OCI-LY3 (cell line): ENCODE data around the gene MAPK7.

Experiments used
- H2AFZ ChIP-seq: fragments of 200-600, 300-600 bp; shearing (Covaris generic); 2 replicates; pipeline ENCODE4 v1.6.0; 2014; ENCODE audit warnings: antibody characterized with exemption, low read depth, low read length
- H3K27ac ChIP-seq: fragments of 200-600, 300-600 bp; sonication (generic); 2 replicates; pipeline ENCODE4 v1.5.1; 2014; ENCODE audit warnings: mild to moderate bottlenecking, low read length, moderate library complexity, mixed read lengths
- H3K27me3 ChIP-seq: fragments of 200-600, 300-600 bp; sonication (generic); 2 replicates; pipeline ENCODE4 v1.6.1; 2014; ENCODE audit warnings: low read depth, low read length, mixed read lengths
- H3K36me3 ChIP-seq: fragments of 200-600, 300-600 bp; sonication (generic); replicated peaks from 2 replicates; pipeline ENCODE3; 2014; ENCODE audit warnings: low read depth, low read length, mixed read lengths
- H3K4me1 ChIP-seq: fragments of 300-600, 200-600 bp; sonication (generic); 2 replicates; pipeline ENCODE4 v1.6.1; 2014; ENCODE audit warnings: low read length, mixed read lengths
- H3K4me2 ChIP-seq: fragments of 200-600, 300-600 bp; sonication (generic); 2 replicates; pipeline ENCODE4 v1.6.1; 2014; ENCODE audit warnings: low read length, mixed read lengths
- H3K4me3 ChIP-seq: fragments of 300-600, 200-600 bp; sonication (generic); 2 replicates; pipeline ENCODE4 v1.5.1; 2014; ENCODE audit warnings: antibody characterized with exemption, mild to moderate bottlenecking, low read length, moderate library complexity
- H3K79me2 ChIP-seq: fragments of 300-600, 200-600 bp; shearing (Covaris generic); 2 replicates; pipeline ENCODE4 v1.6.1; 2014; ENCODE audit warnings: mild to moderate bottlenecking, low read length, mixed read lengths
- H3K9ac ChIP-seq: fragments of 300-600, 200-600 bp; shearing (Covaris generic); 2 replicates; pipeline ENCODE4 v1.6.0; 2014; ENCODE audit warnings: mild to moderate bottlenecking, low read length, moderate library complexity
- H3K9me3 ChIP-seq: fragments of 200-600, 300-600 bp; shearing (Covaris generic); 2 replicates; pipeline ENCODE4 v1.6.1; 2014; ENCODE audit warnings: low read length, mixed read lengths; ENCODE audit not compliant: insufficient read depth
- H4K20me1 ChIP-seq: fragments of 200-600, 300-600 bp; sonication (generic); 2 replicates; pipeline ENCODE4 v1.6.1; 2016; ENCODE audit warnings: low read length, mixed read lengths; ENCODE audit not compliant: insufficient read depth
- CTCF ChIP-seq: fragments of 200-600, 300-600 bp; sonication (generic); IDR thresholded peaks from 2 replicates; pipeline ENCODE4 v1.5.1; 2014; ENCODE audit warnings: antibody characterized with exemption, low read length, low read depth
- EZH2phosphoT487 ChIP-seq: fragments of 200-600 bp; shearing (Covaris generic); IDR thresholded peaks from 2 replicates; pipeline ENCODE4 v1.6.1; 2018; ENCODE audit warnings: antibody characterized with exemption, mixed run types, low read depth

MAPK7 gene

GRCh38 chr17:19369107-19369778 is 9.1 kb upstream of the MAPK7 start:
- no peaks in the 10 kb centered on the region for H3K27me3 ChIP-seq
- no peak overlapping the region for H3K4me2 ChIP-seq
- no peaks in the 10 kb centered on the region for H3K79me2 ChIP-seq
- no peak overlapping the region for H3K9ac ChIP-seq
- no peak overlapping the region for H3K27ac ChIP-seq
- no peaks in the 10 kb centered on the region for H4K20me1 ChIP-seq
- no peaks in the 10 kb centered on the region for H3K9me3 ChIP-seq
- no peak for TF ChIP-seq CTCF
- TF ChIP-seq EZH2phosphoT487 = no peak
- H2AFZ ChIP-seq = no peak overlapping the region
- no peak overlapping the region for H3K4me3 ChIP-seq
- 0 out of 2 replicates have a peak, but pooled peaks cover 2% of the 10 kb centered on the region for H3K4me1 ChIP-seq
- no peaks in the 10 kb centered on the region for H3K36me3 ChIP-seq

GRCh38 chr17:19369846-19370492 is 8.3 kb upstream of the MAPK7 start:
- no peaks in the 10 kb centered on the region for H4K20me1 ChIP-seq
- no peak overlapping the region for H3K27ac ChIP-seq
- no peak overlapping the region for H3K4me3 ChIP-seq
- no peaks in the 10 kb centered on the region for H3K36me3 ChIP-seq
- H2AFZ ChIP-seq = no peak overlapping the region
- no peak overlapping the region for H3K9ac ChIP-seq
- TF ChIP-seq CTCF = no peak
- no peak for TF ChIP-seq EZH2phosphoT487
- no peaks in the 10 kb centered on the region for H3K79me2 ChIP-seq
- no peak overlapping the region for H3K4me2 ChIP-seq
- 0 out of 2 replicates have a peak, but pooled peaks cover 2% of the 10 kb centered on the region for H3K4me1 ChIP-seq
- no peaks in the 10 kb centered on the region for H3K9me3 ChIP-seq
- no peaks in the 10 kb centered on the region for H3K27me3 ChIP-seq

- H3K4me2 ChIP-seq = no peak overlapping the region
- H3K9me3 ChIP-seq = no peaks in the 10 kb centered on the region
- H3K27me3 ChIP-seq = no peaks in the 10 kb centered on the region
- TF ChIP-seq CTCF (no peak), EZH2phosphoT487 (no peak)
- H2AFZ ChIP-seq = no peak overlapping the region
- no peak overlapping the region for H3K9ac ChIP-seq
- H3K4me1 ChIP-seq = 0 out of 2 replicates have a peak, but pooled peaks cover 2% of the 10 kb centered on the region
- H4K20me1 ChIP-seq = no peaks in the 10 kb centered on the region
- no peaks in the 10 kb centered on the region for H3K36me3 ChIP-seq
- H3K27ac ChIP-seq = no peak overlapping the region
- no peak overlapping the region for H3K4me3 ChIP-seq
- H3K79me2 ChIP-seq = no peaks in the 10 kb centered on the region
Measured at GRCh38 chr17:19370493-19370960, 7.8 kb upstream of the MAPK7 start.

- H2AFZ ChIP-seq = no peak overlapping the region
- no peak overlapping the region for H3K4me3 ChIP-seq
- TF ChIP-seq EZH2phosphoT487 = no peak
- TF ChIP-seq CTCF = no peak
- H4K20me1 ChIP-seq = no peaks in the 10 kb centered on the region
- no peak overlapping the region for H3K4me2 ChIP-seq
- no peak overlapping the region for H3K9ac ChIP-seq
- H3K27ac ChIP-seq = no peak overlapping the region
- H3K36me3 ChIP-seq = no peaks in the 10 kb centered on the region
- no peaks in the 10 kb centered on the region for H3K9me3 ChIP-seq
- no peaks in the 10 kb centered on the region for H3K79me2 ChIP-seq
- H3K27me3 ChIP-seq = no peaks in the 10 kb centered on the region
- H3K4me1 ChIP-seq = 0 out of 2 replicates have a peak, but pooled peaks cover 2% of the 10 kb centered on the region
Measured at GRCh38 chr17:19371259-19372010, 6.9 kb upstream of the MAPK7 start.
